HL-60 (cell line): ENCODE measurements around the gene NMNAT1.

Experiments used
- DNase-seq, 2 experiments: peaks; one replicate each; pipeline ENCODE4 v3.0.0-alpha.2; 2010 to 2020; ENCODE audit warnings: low read depth in 1 of 2, low spot score in 1 of 2
- H3K27ac ChIP-seq: fragments of 250-450 bp; sonication (Bioruptor Pico); replicated peaks from 2 replicates; pipeline ENCODE4 v1.5.1; 2020; ENCODE audit warnings: mild to moderate bottlenecking, moderate library complexity
- H3K27me3 ChIP-seq: fragments of 250-450 bp; sonication (Bioruptor Pico); 2 replicates; pipeline ENCODE4 v1.5.1; 2021; ENCODE audit warnings: mild to moderate bottlenecking, moderate library complexity; ENCODE audit not compliant: insufficient read depth, poor library complexity, severe bottlenecking
- H3K4me3 ChIP-seq: replicated peaks from 2 replicates; pipeline ENCODE4 v1.5.1; 2011; ENCODE audit warnings: mild to moderate bottlenecking, control low read depth, low read length; ENCODE audit not compliant: insufficient read depth
- CTCF ChIP-seq: IDR thresholded peaks from one replicate; pipeline ENCODE4 v1.5.1; 2011; ENCODE audit warnings: low read length, control low read depth, inconsistent platforms; ENCODE audit not compliant: insufficient read depth
- GABPA ChIP-seq: IDR thresholded peaks from 2 replicates; pipeline ENCODE4 v1.6.1; 2012; ENCODE audit warnings: low read depth
- POLR2AphosphoS5 ChIP-seq: IDR thresholded peaks from 2 replicates; pipeline ENCODE4 v1.6.1; 2012; ENCODE audit warnings: low read depth
- REST ChIP-seq: IDR thresholded peaks from 2 replicates; pipeline ENCODE4 v1.6.1; 2012; ENCODE audit warnings: low read depth; ENCODE audit not compliant: insufficient replicate concordance
- SPI1 ChIP-seq: IDR thresholded peaks from 2 replicates; pipeline ENCODE4 v1.6.1; 2012; ENCODE audit warnings: low read depth, mild to moderate bottlenecking, borderline replicate concordance
- long read RNA-seq: library from polyadenylated mRNA; unstranded; transcript quantifications from one replicate; pipeline ENCODE4 v2.0.0, GENCODE V29; 2020

The NMNAT1 gene
- long read RNA-seq, transcript NMNAT1-202 (5 exons, 1,094 nt): minor isoform, 9 of 56 reads
- long read RNA-seq, transcript NMNAT1-201 (5 exons, 3,781 nt): major isoform, 40 of 56 reads
- long read RNA-seq, partial matches to known transcripts: 1 of 56 reads
- long read RNA-seq, other reads (novel, unspliced or antisense): 6 of 56 reads

GRCh38 chr1:9942939-9943788, at the start of gene NMNAT1, which contains the start of gene LZIC:
NMNAT1 (plus strand) TSS chr1:9943475; CDS start chr1:9972074, 28,599 bp downstream.
LZIC (minus strand) TSS chr1:9943391; CDS start chr1:9936619, 6,772 bp downstream.
- Histone ChIP-seq H3K27ac (peak within 1 kb of the TSS; percentile 80), H3K27me3 (no peaks in the 10 kb centered on the region), H3K4me3 (peak within 1 kb of the TSS; percentile 77)
- DNase-seq: peak; percentile 92 to 94
- TF ChIP-seq SPI1 (no peak; the same call in 1 of the 2 replicates), REST (peak; percentile 74), POLR2AphosphoS5 (peak; percentile 91), CTCF (no peak), GABPA (peak; percentile 100)

- Histone ChIP-seq H3K27me3 (no peaks in the 10 kb centered on the region), H3K27ac (peak overlapping the region; percentile 91), H3K4me3 (no peak overlapping the region)
- no peak for TF ChIP-seq POLR2AphosphoS5
- no peak for TF ChIP-seq GABPA
- DNase-seq: no peak
These were observed 49.2 kb upstream of the NMNAT1 start for GRCh38 chr1:9894115-9894514.

GRCh38 chr1:9900142-9901043, 42.9 kb upstream of the NMNAT1 start:
- TF ChIP-seq POLR2AphosphoS5 (peak; percentile 83), GABPA (no peak), SPI1 (peak; percentile 72; the same call in 1 of the 2 replicates)
- Histone ChIP-seq H3K27me3 (no peaks in the 10 kb centered on the region), H3K4me3 (peak overlapping the region; percentile 25), H3K27ac (peak overlapping the region; percentile 64)
- DNase-seq: peak; percentile 93 to 96

- TF ChIP-seq SPI1 (no peak), REST (no peak), POLR2AphosphoS5 (no peak), CTCF (no peak), GABPA (no peak)
- H3K27ac ChIP-seq: peak overlapping the region; percentile 64
- DNase-seq: no peak
- no peak overlapping the region for H3K4me3 ChIP-seq
- no peaks in the 10 kb centered on the region for H3K27me3 ChIP-seq
These were observed 41.9 kb upstream of the NMNAT1 start for GRCh38 chr1:9901148-9902059.
